Astrocyte (in vitro differentiated cells and primary cell): Measurements from ENCODE around the gene SH2D7.

Experiments
- CTCF ChIP-seq: IDR thresholded peaks from 2 replicates; pipeline ENCODE4 v1.5.1; 2011; ENCODE audit warnings: low read depth, mild to moderate bottlenecking, inconsistent platforms, low read length, moderate library complexity; ENCODE audit not compliant: insufficient read depth
- EZH2 ChIP-seq: IDR thresholded peaks from 2 replicates; pipeline ENCODE4 v1.6.1; 2012; ENCODE audit warnings: mild to moderate bottlenecking, low read length, inconsistent platforms; ENCODE audit not compliant: insufficient read depth

- TF ChIP-seq CTCF (no peak), EZH2 (no peak)
Measured at GRCh38 chr15:78098131-78098755, 5.9 kb downstream of the SH2D7 start.
